Keratinocyte (primary cell): Measurements from ENCODE around the gene OPRL1. TPM values are rescaled to one million over a fixed set of nuclear protein-coding genes. Genes with fewer than 3 reads are reported as not detected.

ENCODE experiments used
- DNase-seq: peaks from one replicate; pipeline ENCODE4 v3.0.0-alpha.2; 2011; ENCODE audit warnings: low read depth, missing footprints, low spot score
- FAIRE-seq: peaks from 2 replicates; lab custom pipeline; 2011; peaks lifted over from hg19 to GRCh38; lab: Jason Lieb, UNC
- H2AFZ ChIP-seq: 2 replicates; pipeline ENCODE4 v1.6.0; 2012; ENCODE audit warnings: low read length, control low read depth, inconsistent platforms; ENCODE audit not compliant: control insufficient read depth
- H3K27ac ChIP-seq: 2 replicates; pipeline ENCODE4 v1.5.1; 2011; ENCODE audit warnings: low read length; ENCODE audit not compliant: control insufficient read depth, insufficient read depth
- H3K27me3 ChIP-seq: 3 replicates; pipeline ENCODE4 v1.6.0; 2011; ENCODE audit warnings: low read length; ENCODE audit not compliant: control insufficient read depth, insufficient read depth; ENCODE audit errors: extremely low read depth
- H3K36me3 ChIP-seq, 2 experiments: 2 replicates in 1 of 2; 3 replicates in 1 of 2; pipeline ENCODE4 v1.5.1; 2011; ENCODE audit warnings: low read length in 2 of 2, mild to moderate bottlenecking in 1 of 2; ENCODE audit not compliant: control insufficient read depth in 2 of 2, insufficient read depth in 2 of 2; ENCODE audit errors: extremely low read depth in 1 of 2
- H3K4me1 ChIP-seq: 3 replicates; pipeline ENCODE4 v1.5.1; 2011; ENCODE audit warnings: low read length; ENCODE audit not compliant: control insufficient read depth, insufficient read depth; ENCODE audit errors: extremely low read depth
- H3K4me2 ChIP-seq: 3 replicates; pipeline ENCODE4 v1.6.0; 2011; ENCODE audit warnings: low read depth, low read length; ENCODE audit not compliant: control insufficient read depth, insufficient read depth; ENCODE audit errors: extremely low read depth
- H3K4me3 ChIP-seq, 3 experiments: fragments of 200-600 bp in 1 of 3; sonication (generic) in 1 of 3; 2 replicates in 2 of 3; 3 replicates in 1 of 3; pipeline ENCODE4 v1.5.1; 2011 to 2016; ENCODE audit warnings: low read length in 3 of 3, mild to moderate bottlenecking in 3 of 3, control low read depth in 2 of 3, inconsistent platforms in 1 of 3, low read depth in 1 of 3, mixed read lengths in 1 of 3, mixed run types in 1 of 3, moderate library complexity in 1 of 3; ENCODE audit not compliant: control insufficient read depth in 2 of 3, insufficient read depth in 2 of 3; ENCODE audit errors: extremely low read depth in 1 of 3
- H3K79me2 ChIP-seq: 2 replicates; pipeline ENCODE4 v1.6.0; 2012; ENCODE audit warnings: low read length; ENCODE audit not compliant: control insufficient read depth, insufficient read depth
- H3K9ac ChIP-seq: 3 replicates; pipeline ENCODE4 v1.6.0; 2011; ENCODE audit warnings: low read length; ENCODE audit not compliant: control insufficient read depth, insufficient read depth; ENCODE audit errors: extremely low read depth
- H3K9me1 ChIP-seq: 3 replicates; pipeline ENCODE4 v1.6.0; 2011; ENCODE audit warnings: low read length; ENCODE audit not compliant: control insufficient read depth, insufficient read depth; ENCODE audit errors: extremely low read depth
- H3K9me3 ChIP-seq: 2 replicates; pipeline ENCODE4 v1.5.1; 2012; ENCODE audit warnings: low read depth, low read length; ENCODE audit not compliant: control insufficient read depth
- H4K20me1 ChIP-seq: 3 replicates; pipeline ENCODE4 v1.6.0; 2011; ENCODE audit warnings: low read length; ENCODE audit not compliant: control insufficient read depth, insufficient read depth; ENCODE audit errors: extremely low read depth
- CTCF ChIP-seq, 3 experiments: IDR thresholded peaks in 1 of 3; conservative IDR thresholded peaks in 1 of 3; optimal IDR thresholded peaks in 1 of 3; 2 replicates in 2 of 3; 3 replicates in 1 of 3; pipeline versions ENCODE3 to v1.5.1; 2011; ENCODE audit warnings: low read length in 3 of 3, mild to moderate bottlenecking in 3 of 3, moderate library complexity in 2 of 3, control low read depth in 1 of 3, inconsistent platforms in 1 of 3; ENCODE audit not compliant: insufficient read depth in 2 of 3; ENCODE audit errors: extremely low read depth in 1 of 3
- EZH2 ChIP-seq: IDR thresholded peaks from one replicate; pipeline ENCODE4 v1.6.1; 2012; ENCODE audit warnings: inconsistent platforms, mild to moderate bottlenecking, low read length, moderate library complexity
- dilution Hi-C: fragments of 300-500 bp; cut with MboI; formaldehyde crosslinking; loops from one replicate; pipeline ENCODE4 v1.7.0; 2020; ENCODE audit warnings: low sequenced_read_pairs; ENCODE audit not compliant: extremely low pct_ligation_motif_present
- polyA plus RNA-seq, 5 experiments: library from polyadenylated mRNA; depleted of rRNA in 3 of 5; stranded (reverse) in 3 of 5; stranded (forward) in 1 of 5; unstranded in 1 of 5; fragments of >200 nt; gene quantifications; 1 replicate in 1 of 5; 2 replicates in 3 of 5; 3 replicates in 1 of 5; pipeline versions ENCODE4 v1.2.1 to v1.2.3, GENCODE V29; 2011 to 2012; ENCODE audit warnings: missing spikeins in 2 of 5, low read depth in 1 of 5, low replicate concordance in 1 of 5

Gene OPRL1
- polyA plus RNA-seq, 1 donor (not counting 4 experiments of a cell fraction or from before 2014, with no cell fraction given) = 0.25 TPM

- no peaks in the 10 kb centered on the region for H3K9me1 ChIP-seq
- no peaks in the 10 kb centered on the region for H4K20me1 ChIP-seq
- H3K79me2 ChIP-seq = no peaks in the 10 kb centered on the region
- no peaks in the 10 kb centered on the region for H3K9me3 ChIP-seq
- H2AFZ ChIP-seq = no peak overlapping the region
- dilution Hi-C loops = no loop called here
- peaks cover 13% of the 10 kb centered on the region for H3K4me1 ChIP-seq
- H3K9ac ChIP-seq = no peak overlapping the region
- DNase-seq = no peak
- no peak overlapping the region for H3K4me3 ChIP-seq
- H3K36me3 ChIP-seq = no peaks in the 10 kb centered on the region
- peaks cover 57% of the 10 kb centered on the region for H3K27me3 ChIP-seq
- FAIRE-seq = peak; percentile 87
- H3K27ac ChIP-seq = no peak overlapping the region
- peak overlapping the region; percentile 48 for H3K4me2 ChIP-seq
- TF ChIP-seq EZH2 (peak; percentile 38), CTCF (optimal IDR thresholded peaks at IDR 0.05 in 1 of 3, IDR thresholded peaks at IDR 0.05 in 1 of 3, conservative IDR thresholded peaks at IDR 0.05 in 1 of 3; ENCODE audit: extremely low read depth in 1 of 3, insufficient read depth in 2 of 3, low read length in 3 of 3) (no peak)
Measured at GRCh38 chr20:64044484-64045247, 35.2 kb upstream of the OPRL1 start.

- H3K79me2 ChIP-seq = no peaks in the 10 kb centered on the region
- H3K9me3 ChIP-seq = no peaks in the 10 kb centered on the region
- no peak for DNase-seq
- H3K36me3 ChIP-seq = no peaks in the 10 kb centered on the region
- FAIRE-seq = no peak
- no peaks in the 10 kb centered on the region for H3K9me1 ChIP-seq
- H3K9ac ChIP-seq = no peak overlapping the region
- H4K20me1 ChIP-seq = no peaks in the 10 kb centered on the region
- H3K4me2 ChIP-seq = peak overlapping the region; percentile 48
- peaks cover 58% of the 10 kb centered on the region for H3K27me3 ChIP-seq
- dilution Hi-C loops = no loop called here
- H3K4me1 ChIP-seq = peaks cover 13% of the 10 kb centered on the region
- H2AFZ ChIP-seq = no peak overlapping the region
- TF ChIP-seq EZH2 = no peak
- TF ChIP-seq CTCF (optimal IDR thresholded peaks at IDR 0.05 in 1 of 3, IDR thresholded peaks at IDR 0.05 in 1 of 3, conservative IDR thresholded peaks at IDR 0.05 in 1 of 3; ENCODE audit: extremely low read depth in 1 of 3, insufficient read depth in 2 of 3, low read length in 3 of 3) = no peak
- H3K4me3 ChIP-seq = no peak overlapping the region
- no peak overlapping the region for H3K27ac ChIP-seq
Measured at GRCh38 chr20:64045346-64046011, 34.4 kb upstream of the OPRL1 start.
